ENCODE data around the gene CHD5.
"Not testable (repeated sequence)": the region's sequence is repeated elsewhere in the genome, so short reads cannot be mapped to it uniquely, and the experiment has no call there.

The CHD5 gene

GRCh38 chr1:6083801-6084446, 96.2 kb downstream of the CHD5 start:
- peak; percentile 79 for DNase-seq (ENCODE audit: low spot score)

GRCh38 chr1:6083385-6083784, 96.7 kb downstream of the CHD5 start:
- no peak for DNase-seq (ENCODE audit: low spot score)

GRCh38 chr1:6082430-6082971, 97.6 kb downstream of the CHD5 start:
- peak; percentile 62 for DNase-seq (ENCODE audit: low spot score)

- no peak for DNase-seq (ENCODE audit: low spot score)
Measured at GRCh38 chr1:6081901-6082300, 98.2 kb downstream of the CHD5 start.

GRCh38 chr1:6080469-6080868, 99.7 kb downstream of the CHD5 start:
- DNase-seq (ENCODE audit: low spot score): no peak

- no peak for DNase-seq (ENCODE audit: low spot score)
Measured at GRCh38 chr1:6077919-6078318, 102.2 kb downstream of the CHD5 start.

- DNase-seq (ENCODE audit: low spot score): no peak
Measured at GRCh38 chr1:6077506-6077905, 102.6 kb downstream of the CHD5 start.

- DNase-seq (ENCODE audit: low spot score): not testable (repeated sequence)
Measured at GRCh38 chr1:6077061-6077460, 103.1 kb downstream of the CHD5 start.

GRCh38 chr1:6075748-6076147, 104.4 kb downstream of the CHD5 start:
- DNase-seq (ENCODE audit: low spot score): no peak

GRCh38 chr1:6074192-6074901, 105.8 kb downstream of the CHD5 start:
- no peak for DNase-seq (ENCODE audit: low spot score)

- no peak for DNase-seq (ENCODE audit: low spot score)
Measured at GRCh38 chr1:6073480-6074053, 106.6 kb downstream of the CHD5 start.

- no peak for DNase-seq (ENCODE audit: low spot score)
Measured at GRCh38 chr1:6072774-6073479, 107.2 kb downstream of the CHD5 start.

GRCh38 chr1:6071219-6071618, 108.9 kb downstream of the CHD5 start:
- no peak for DNase-seq (ENCODE audit: low spot score)

GRCh38 chr1:6070450-6070974, 109.6 kb downstream of the CHD5 start:
- DNase-seq (ENCODE audit: low spot score): no peak

GRCh38 chr1:6069573-6069972, 110.5 kb downstream of the CHD5 start:
- DNase-seq (ENCODE audit: low spot score): no peak

- no peak for DNase-seq (ENCODE audit: low spot score)
Measured at GRCh38 chr1:6068932-6069331, 111.2 kb downstream of the CHD5 start.

- DNase-seq (ENCODE audit: low spot score): no peak
Measured at GRCh38 chr1:6068073-6068472, 112.0 kb downstream of the CHD5 start.

- DNase-seq (ENCODE audit: low spot score): no peak
Measured at GRCh38 chr1:6066680-6067079, 113.4 kb downstream of the CHD5 start.

GRCh38 chr1:6065093-6065858, 114.8 kb downstream of the CHD5 start:
- no peak for DNase-seq (ENCODE audit: low spot score)

- DNase-seq (ENCODE audit: low spot score): not testable (repeated sequence)
Measured at GRCh38 chr1:6063532-6064053, 116.5 kb downstream of the CHD5 start.

GRCh38 chr1:6062670-6063069, 117.5 kb downstream of the CHD5 start:
- no peak for DNase-seq (ENCODE audit: low spot score)

All from GM03348 (cell line).